ENCODE results near the gene PGC. TPM values are rescaled to one million over a fixed set of nuclear protein-coding genes. Genes with fewer than 3 reads are reported as not detected.

The PGC gene
- polyA plus RNA-seq, 1 donor from 2014 or later: not detected

GRCh38 chr6:41711323-41712038 lies 35.7 kb downstream of the PGC start:
- Mint-ChIP-seq H3K4me3 (no peak overlapping the region), H3K27me3 (peaks cover 4% of the 10 kb centered on the region), H3K9me3 (no peaks in the 10 kb centered on the region), H3K27ac (peak overlapping the region in 2 of 3 donors; percentile 48 to 92), H3K4me1 (peaks cover 49 to 70% (median 54%) of the 10 kb centered on the region in 3 donors), H3K36me3 (peaks cover 5% of the 10 kb centered on the region)

DNA sequence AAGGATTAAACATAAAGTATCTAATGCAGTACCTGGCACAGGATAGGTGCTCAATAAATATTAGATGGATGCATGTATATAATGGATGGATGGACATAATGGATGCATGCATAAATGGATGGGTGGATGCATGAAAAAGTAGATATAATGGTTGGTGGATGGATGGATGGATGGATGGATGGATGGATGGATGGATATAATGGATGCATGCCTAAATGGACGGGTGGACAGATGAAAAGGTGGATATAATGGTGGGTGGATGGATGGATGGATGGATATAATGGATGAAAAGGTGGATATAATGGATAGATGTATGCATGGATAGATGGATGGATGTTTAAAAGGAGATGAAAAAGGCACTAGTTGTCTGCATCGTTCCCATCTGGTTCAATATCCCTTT lies 37.8 kb downstream of the PGC start:
- Mint-ChIP-seq H3K36me3 (peaks cover 8% of the 10 kb centered on the region), H3K27me3 (peaks cover 4% of the 10 kb centered on the region), H3K4me3 (peak overlapping the region in 2 of 4 donors; percentile 5 to 34), H3K4me1 (peaks cover 49 to 66% (median 53%) of the 10 kb centered on the region in 3 donors), H3K9me3 (no peaks in the 10 kb centered on the region), H3K27ac (peak overlapping the region in 1 of 3 donors; percentile 98)

GRCh38 chr6:41708856-41709255 lies 38.3 kb downstream of the PGC start:
- peak overlapping the region; percentile 86 to 98 (median 88) for H3K27ac Mint-ChIP-seq
- peaks cover 49 to 66% (median 50%) of the 10 kb centered on the region in 3 donors for H3K4me1 Mint-ChIP-seq
- H3K27me3 Mint-ChIP-seq: peaks cover 1% of the 10 kb centered on the region
- no peaks in the 10 kb centered on the region for H3K9me3 Mint-ChIP-seq
- peak overlapping the region in 3 of 4 donors; percentile 59 to 90 (median 84) for H3K4me3 Mint-ChIP-seq
- peaks cover 8% of the 10 kb centered on the region for H3K36me3 Mint-ChIP-seq

- Mint-ChIP-seq H3K9me3 (no peaks in the 10 kb centered on the region), H3K27me3 (peaks cover 1% of the 10 kb centered on the region), H3K4me3 (peak overlapping the region; percentile 59 to 90 (median 76)), H3K27ac (peak overlapping the region; percentile 86 to 98 (median 88)), H3K36me3 (peaks cover 8% of the 10 kb centered on the region), H3K4me1 (peaks cover 49 to 64% (median 50%) of the 10 kb centered on the region in 3 donors)
Observed at GRCh38 chr6:41707565-41708200, 39.5 kb downstream of the PGC start.

DNA sequence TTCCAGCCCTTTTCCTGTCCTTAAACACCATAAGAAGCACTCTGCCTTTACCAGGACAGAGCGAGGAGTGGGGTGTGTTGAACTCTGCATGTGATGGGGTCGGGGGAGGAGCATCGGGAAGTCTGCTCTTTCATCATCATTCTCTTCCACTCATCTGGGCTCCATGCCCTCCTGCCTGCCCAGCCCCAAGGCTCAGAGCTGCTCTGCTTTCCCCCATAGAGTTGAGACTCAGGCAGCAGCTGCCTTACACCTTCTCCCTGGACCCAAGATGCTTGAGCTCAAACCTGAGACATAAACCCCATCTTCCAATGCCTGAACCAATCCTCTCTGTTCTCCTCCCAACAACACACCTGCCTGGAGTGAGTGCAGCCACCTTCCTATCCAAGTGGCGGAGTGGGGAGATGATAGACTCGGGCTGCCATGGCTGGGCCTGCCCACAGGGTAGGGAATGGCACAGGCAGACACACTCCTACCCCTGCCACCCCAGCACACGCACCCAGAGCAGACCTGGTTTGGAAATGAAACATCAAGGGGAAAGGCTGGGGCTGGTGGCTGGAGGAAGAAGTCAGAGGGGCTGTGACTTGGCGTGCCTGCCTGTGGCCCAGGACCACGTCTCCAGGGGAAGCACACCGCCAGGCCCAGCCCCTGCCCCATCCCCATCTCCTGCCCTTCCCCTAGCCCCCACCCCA lies 40.2 kb downstream of the PGC start:
- peak overlapping the region; percentile 86 to 98 (median 88) for H3K27ac Mint-ChIP-seq
- H3K36me3 Mint-ChIP-seq: peaks cover 8% of the 10 kb centered on the region
- H3K4me3 Mint-ChIP-seq: peak overlapping the region; percentile 59 to 94 (median 86)
- H3K4me1 Mint-ChIP-seq: peaks cover 54 to 65% (median 54%) of the 10 kb centered on the region in 3 donors
- H3K9me3 Mint-ChIP-seq: no peaks in the 10 kb centered on the region
- peaks cover 1% of the 10 kb centered on the region for H3K27me3 Mint-ChIP-seq

DNA sequence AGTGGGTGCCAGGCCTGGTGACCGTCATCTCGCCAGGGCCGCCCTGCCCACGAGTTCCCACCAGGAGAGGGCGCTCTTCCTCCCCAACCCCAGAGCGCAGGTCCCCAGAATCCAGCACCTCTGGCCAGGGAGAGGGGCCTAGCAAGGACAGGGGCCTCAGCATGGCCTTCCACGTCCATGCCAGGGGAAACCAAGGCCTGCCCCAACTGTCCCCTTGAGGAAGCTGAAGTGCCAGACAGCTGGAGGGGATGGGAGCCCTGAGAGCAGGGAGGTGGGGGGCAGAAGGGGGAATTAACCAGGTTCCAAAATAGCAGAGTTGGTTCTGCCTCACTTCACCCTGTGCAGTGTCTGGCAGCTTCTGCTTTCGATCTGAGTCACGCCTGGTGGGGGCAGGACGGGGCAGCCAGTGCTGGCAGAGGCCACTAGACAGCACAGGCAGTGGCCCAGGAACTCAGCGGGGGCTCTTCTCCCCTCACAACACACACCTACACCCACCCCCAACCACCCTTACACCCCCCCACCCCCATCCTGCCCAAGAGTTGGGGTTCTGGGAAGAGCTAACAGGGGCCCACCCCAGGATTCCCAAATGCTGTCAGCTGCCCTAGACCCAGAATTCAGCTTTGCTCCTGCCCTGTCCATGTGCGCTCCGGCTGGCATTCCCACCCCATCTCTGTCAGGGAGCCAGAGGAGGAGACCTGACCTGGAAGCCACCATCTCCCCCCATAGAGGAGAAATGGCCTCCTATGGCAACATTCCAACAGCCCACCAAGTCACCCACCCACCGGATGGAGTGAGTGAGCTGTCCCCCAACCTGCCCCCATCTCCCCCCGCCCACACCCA lies 41.0 kb downstream of the PGC start:
- Mint-ChIP-seq H3K4me3 (peak overlapping the region; percentile 59 to 94 (median 86)), H3K27me3 (peaks cover 1% of the 10 kb centered on the region), H3K27ac (peak overlapping the region; percentile 86 to 98 (median 88)), H3K4me1 (peaks cover 57 to 67% (median 57%) of the 10 kb centered on the region in 3 donors), H3K36me3 (peaks cover 7% of the 10 kb centered on the region), H3K9me3 (no peaks in the 10 kb centered on the region)

DNA sequence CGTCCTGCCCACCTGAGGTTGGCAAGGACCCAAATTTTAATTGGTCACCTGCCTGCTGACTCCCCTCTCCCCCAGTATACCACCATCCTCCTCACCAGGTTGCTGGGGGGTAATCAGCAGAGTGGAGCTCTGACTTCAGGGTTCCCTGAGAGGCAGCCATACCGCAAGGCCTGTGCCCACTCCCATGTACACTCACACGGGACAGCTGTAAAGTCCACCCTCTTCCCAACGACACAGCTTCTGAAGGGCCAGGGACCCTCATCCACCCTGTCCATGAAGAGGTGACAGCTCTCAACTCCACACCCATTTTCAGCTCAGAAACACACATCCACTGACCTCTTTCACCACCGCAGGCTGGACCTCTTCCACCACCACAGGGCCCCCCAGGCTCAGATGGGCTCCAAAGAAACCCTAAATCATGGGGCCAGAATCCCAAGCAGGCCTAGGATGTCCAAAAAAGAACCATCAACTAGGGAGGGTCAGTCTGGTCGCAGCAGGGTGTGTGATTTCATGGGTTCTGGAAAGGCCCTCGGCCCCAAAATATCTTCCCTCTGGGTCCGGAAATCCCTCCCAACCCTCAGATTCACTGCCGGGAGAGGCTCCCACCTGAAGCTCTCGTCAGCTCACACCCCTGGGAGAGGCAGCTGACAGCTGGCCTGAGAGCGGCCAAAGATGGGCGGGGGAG lies 41.7 kb downstream of the PGC start:
- Mint-ChIP-seq H3K27ac (peak overlapping the region; percentile 88 to 98 (median 98)), H3K27me3 (peaks cover 1% of the 10 kb centered on the region), H3K4me3 (peak overlapping the region; percentile 59 to 94 (median 86)), H3K4me1 (peaks cover 55 to 68% (median 56%) of the 10 kb centered on the region in 3 donors), H3K9me3 (no peaks in the 10 kb centered on the region), H3K36me3 (peaks cover 4% of the 10 kb centered on the region)

DNA sequence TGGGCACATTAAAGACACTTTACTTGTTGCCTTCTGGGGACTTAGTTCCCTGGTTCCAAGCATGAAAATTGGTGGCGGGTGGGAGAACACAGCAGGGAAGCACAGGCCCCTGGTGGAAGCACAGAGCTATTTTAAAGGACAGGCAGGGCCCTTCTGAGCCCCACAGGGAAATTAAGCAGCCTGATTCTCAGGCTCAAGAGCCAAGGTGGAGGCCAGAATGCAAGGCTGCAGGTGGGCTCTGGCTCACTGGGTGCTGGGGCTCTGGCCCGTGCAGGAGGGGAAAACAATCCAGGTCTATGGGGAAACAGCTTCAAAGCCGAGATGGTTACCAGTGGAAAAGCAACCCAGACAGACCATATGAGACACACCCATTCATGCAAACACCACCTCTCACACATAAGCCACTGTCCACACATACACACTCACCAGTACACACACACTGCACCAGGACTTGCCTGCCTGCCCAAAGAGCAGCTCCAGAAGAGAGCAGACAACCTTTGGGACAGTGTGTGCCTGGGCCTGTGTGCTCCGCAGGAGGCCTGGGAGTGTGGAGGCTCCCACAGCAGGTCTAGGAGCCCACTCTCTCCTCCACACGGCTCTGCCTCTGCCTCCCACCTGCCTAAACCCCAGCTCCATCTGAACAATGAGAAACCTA lies 42.4 kb downstream of the PGC start:
- Mint-ChIP-seq H3K36me3 (peaks cover 4% of the 10 kb centered on the region), H3K4me3 (peak overlapping the region; percentile 59 to 94 (median 86)), H3K9me3 (no peaks in the 10 kb centered on the region), H3K27ac (peak overlapping the region; percentile 88 to 98 (median 98)), H3K27me3 (peaks cover 1% of the 10 kb centered on the region), H3K4me1 (peaks cover 52 to 66% (median 55%) of the 10 kb centered on the region in 3 donors)

GRCh38 chr6:41704028-41704427 lies 43.2 kb downstream of the PGC start:
- Mint-ChIP-seq H3K4me1 (peaks cover 59 to 67% (median 60%) of the 10 kb centered on the region in 3 donors), H3K4me3 (peak overlapping the region; percentile 59 to 94 (median 86)), H3K27ac (peak overlapping the region; percentile 88 to 98 (median 98)), H3K9me3 (no peaks in the 10 kb centered on the region), H3K27me3 (peaks cover 1% of the 10 kb centered on the region), H3K36me3 (peaks cover 4% of the 10 kb centered on the region)

GRCh38 chr6:41702771-41703494 lies 44.3 kb downstream of the PGC start:
- Mint-ChIP-seq H3K9me3 (no peaks in the 10 kb centered on the region), H3K27me3 (no peaks in the 10 kb centered on the region), H3K4me3 (peak overlapping the region in 3 of 4 donors; percentile 43 to 90 (median 59)), H3K27ac (peak overlapping the region; percentile 88 to 98 (median 89)), H3K4me1 (peaks cover 52 to 61% (median 54%) of the 10 kb centered on the region in 3 donors), H3K36me3 (peaks cover 4% of the 10 kb centered on the region)

GRCh38 chr6:41702089-41702745 lies 45.0 kb downstream of the PGC start:
- Mint-ChIP-seq H3K36me3 (peaks cover 4% of the 10 kb centered on the region), H3K9me3 (no peaks in the 10 kb centered on the region), H3K4me3 (peak overlapping the region in 2 of 4 donors; percentile 25 to 45), H3K27me3 (no peaks in the 10 kb centered on the region), H3K4me1 (peaks cover 50 to 57% (median 52%) of the 10 kb centered on the region in 3 donors), H3K27ac (peak overlapping the region in 2 of 3 donors; percentile 16 to 18)
